K562 (cell line): Measurements from ENCODE around the gene SLC27A4. TPM values are rescaled to one million over a fixed set of nuclear protein-coding genes. Genes with fewer than 3 reads are reported as not detected.
A peak's percentile ranks its signal among the peaks of the same experiment; 100 is the strongest.

Experiments
- CXXC5 ChIP-seq: fragments of 250-450 bp; sonication (Bioruptor Pico); IDR thresholded peaks from 2 replicates; pipeline ENCODE4 v1.8.0; 2022; ENCODE audit warnings: inconsistent platforms, mild to moderate bottlenecking, moderate library complexity
- DMBX1 ChIP-seq: fragments of 250-450 bp; sonication (Bioruptor Pico); IDR thresholded peaks from 2 replicates; pipeline ENCODE4 v1.8.0; 2022; ENCODE audit warnings: inconsistent platforms, mild to moderate bottlenecking, moderate library complexity, borderline replicate concordance
- GATAD2B ChIP-seq: fragments of 450-650 bp; IDR thresholded peaks from 2 replicates; pipeline ENCODE4 v1.6.1; 2017; ENCODE audit warnings: mild to moderate bottlenecking, borderline replicate concordance
- KLF13 ChIP-seq: fragments of 450-650 bp; IDR thresholded peaks from 2 replicates; pipeline ENCODE4 v1.6.1; 2016; ENCODE audit warnings: missing genetic modification characterization, low read depth, mild to moderate bottlenecking, missing compliant biosample characterization, moderate library complexity, borderline replicate concordance
- NR4A1 ChIP-seq, 2 experiments: fragments of 250-450 bp in 1 of 2; fragments of 450-650 bp in 1 of 2; sonication (Bioruptor Pico) in 1 of 2; IDR thresholded peaks; 2 replicates each; pipeline versions ENCODE4 v1.4.0 to v1.6.1; 2016 to 2020; ENCODE audit warnings: mild to moderate bottlenecking in 2 of 2, missing compliant biosample characterization in 1 of 2, missing genetic modification characterization in 1 of 2, moderate library complexity in 1 of 2
- PHB2 ChIP-seq: fragments of 450-650 bp; IDR thresholded peaks from 2 replicates; pipeline ENCODE4 v1.6.1; 2017; ENCODE audit warnings: low read depth
- polyA plus RNA-seq, 8 experiments: library from polyadenylated mRNA; depleted of rRNA in 4 of 8; stranded (reverse) in 5 of 8; unstranded in 3 of 8; fragments of >200 nt; fragmentation: Nextera tagmentation in 2 of 8; fragmentation: Illumina TruSeq in 1 of 8; extraction: Ambion mirVana in 2 of 8; extraction: Trizol in 1 of 8; gene quantifications; 2 replicates each; pipeline versions ENCODE4 v1.2.1 to v1.2.3, GENCODE V29; 2011 to 2014; ENCODE audit warnings: inconsistent platforms in 1 of 8, missing spikeins in 1 of 8
- total RNA-seq, 7 experiments: library from RNA; depleted of rRNA in 6 of 7; stranded (reverse); fragments of >200 nt in 6 of 7; fragmentation: Illumina TruSeq in 2 of 7; extraction: Trizol in 2 of 7; gene quantifications; 2 replicates each; pipeline versions ENCODE4 v1.2.1 to v1.2.3, GENCODE V29; 2011 to 2021; ENCODE audit warnings: low replicate concordance in 1 of 7
- TF ChIP-seq, protein P1 (sequence below): fragments of 250-450 bp; sonication (Bioruptor Pico); IDR thresholded peaks from 2 replicates; pipeline ENCODE4 v1.5.0; 2021; ENCODE audit warnings: mild to moderate bottlenecking, moderate library complexity

Gene SLC27A4
- total and polyA plus RNA-seq, 9 of the 15 experiments (the other 6 are each of a cell fraction or from before 2014, with no cell fraction given) = 0.25 to 35.7 (median 14.0) TPM

DNA sequence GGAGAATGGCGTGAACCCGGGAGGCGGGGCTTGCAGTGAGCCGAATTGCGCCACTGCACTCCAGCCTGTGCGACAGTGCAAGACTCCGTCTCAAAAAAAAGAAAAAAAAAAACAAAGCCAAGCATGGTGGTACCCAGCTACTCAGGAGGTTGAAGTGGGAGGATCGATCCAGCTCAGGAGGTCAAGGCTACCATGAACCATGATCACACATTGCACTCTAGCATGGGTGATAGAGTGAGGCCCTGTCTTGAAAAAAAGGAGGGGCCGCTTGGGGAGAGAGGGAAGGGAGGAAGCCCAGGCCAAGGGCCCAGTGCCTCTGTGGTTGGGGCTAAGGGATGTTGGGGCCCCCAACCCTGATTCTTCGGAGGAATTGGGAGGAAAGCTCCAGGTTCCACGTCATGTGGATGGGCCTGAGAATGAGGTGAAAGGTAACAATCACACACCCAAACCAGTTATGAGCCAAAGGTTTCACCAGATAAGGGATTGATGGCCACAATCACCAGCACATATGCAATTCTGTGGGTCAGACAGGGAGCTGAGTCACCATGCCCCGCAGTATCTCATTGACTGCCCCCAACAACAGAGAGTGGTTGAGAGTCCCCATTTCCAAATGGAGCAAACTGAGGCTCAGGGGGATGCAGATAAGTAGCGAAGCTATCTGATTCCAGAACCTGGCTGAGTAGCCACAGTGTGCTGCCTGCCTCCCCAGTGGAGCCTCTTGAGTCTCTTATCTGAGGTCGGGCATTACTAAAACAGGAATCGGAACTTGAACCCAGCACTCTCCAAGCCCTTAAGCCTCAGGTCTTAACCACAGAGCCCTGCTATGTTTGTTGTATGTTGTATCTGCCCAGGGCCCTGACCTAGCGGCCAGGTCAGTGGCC, 43.7 kb upstream of the SLC27A4 start (continued):
- TF ChIP-seq, protein P1, sequence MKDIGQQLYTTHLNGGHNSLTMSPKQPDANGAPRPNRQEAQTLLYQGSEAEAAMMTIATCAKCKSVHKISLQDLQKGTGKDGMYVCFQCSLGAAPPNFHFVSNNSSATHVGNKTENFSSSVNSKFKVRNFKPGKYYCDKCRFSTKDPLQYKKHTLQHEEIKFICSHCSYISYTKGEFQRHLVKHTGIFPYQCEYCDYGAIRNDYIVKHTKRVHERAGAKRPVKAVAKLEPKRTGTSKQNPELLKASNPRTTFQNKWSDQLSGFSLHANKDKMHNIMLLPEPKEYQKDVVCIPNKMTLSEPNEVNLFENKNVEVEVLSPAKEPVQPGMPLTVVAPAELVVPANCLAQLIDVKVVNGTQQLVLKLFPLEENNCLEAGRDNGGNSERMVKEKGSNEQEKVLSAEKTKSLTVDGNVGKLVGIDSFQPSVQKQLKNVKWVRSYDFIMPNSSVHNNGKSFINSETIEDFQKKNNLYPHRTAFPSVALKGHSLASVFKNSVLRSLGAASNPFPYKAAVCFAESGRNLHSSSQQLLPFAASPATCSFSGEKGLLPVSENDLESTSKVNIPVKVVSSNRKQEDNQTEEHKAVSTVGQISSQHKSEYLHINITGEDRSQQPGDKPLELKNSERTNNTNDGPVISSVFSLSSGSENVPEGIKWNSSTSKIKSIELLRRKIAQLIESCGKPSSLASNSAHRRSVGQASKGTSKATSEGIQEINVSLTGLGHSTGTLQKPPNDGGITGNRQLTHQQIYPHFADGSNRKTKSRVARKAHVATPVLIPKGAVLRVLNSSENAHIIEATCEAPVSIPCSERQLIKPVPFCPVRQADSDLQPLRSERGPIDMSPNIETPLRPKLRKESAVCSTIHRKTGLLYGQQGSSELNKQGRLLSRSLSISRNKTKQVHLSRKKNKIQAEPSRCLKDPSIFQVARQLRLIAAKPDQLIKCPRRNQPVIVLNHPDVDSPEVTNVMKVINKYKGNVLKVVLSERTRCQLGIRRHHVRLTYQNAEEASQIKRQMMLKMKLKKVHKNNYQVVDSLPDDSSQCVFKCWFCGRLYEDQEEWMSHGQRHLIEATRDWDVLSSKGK (CRISPR knock-in tag) = no peak
- TF ChIP-seq NR4A1 (CRISPR knock-in tag; IDR thresholded peaks at IDR 0.05) (no peak), NR4A1 (tag; IDR thresholded peaks at IDR 0.05) (peak; percentile 51; the same call in 1 of the 2 replicates), PHB2 (no peak), DMBX1 (CRISPR knock-in tag) (peak; percentile 83), CXXC5 (CRISPR knock-in tag) (peak; percentile 60), KLF13 (tag) (peak; percentile 29; the same call in 1 of the 2 replicates), GATAD2B (no peak)
